K562 (cell line): ENCODE results near the gene RAD50. TPM values are rescaled to one million over a fixed set of nuclear protein-coding genes. Genes with fewer than 3 reads are reported as not detected.

Experiments
- BRCA1 ChIP-seq, 2 experiments: fragments of 450-650 bp in 1 of 2; sonication (generic) in 1 of 2; formaldehyde crosslinking in 1 of 2; IDR thresholded peaks; 2 replicates each; pipeline versions ENCODE4 v1.5.0 to v1.6.1; 2017 to 2020; ENCODE audit warnings: mild to moderate bottlenecking in 1 of 2, missing genetic modification reagents in 1 of 2
- CBFA2T2 ChIP-seq: fragments of 450-650 bp; conservative IDR thresholded peaks from 2 replicates; pipeline ENCODE4 v1.6.1; 2017; ENCODE audit warnings: mild to moderate bottlenecking
- CBX2 ChIP-seq: fragments of 200-600 bp; sonication (generic); IDR thresholded peaks from one replicate; pipeline ENCODE4 v1.6.1; 2012; ENCODE audit warnings: mild to moderate bottlenecking, low read length, inconsistent platforms; ENCODE audit not compliant: insufficient read depth, poor library complexity, severe bottlenecking
- FOXK2 ChIP-seq, 2 experiments: fragments of 450-650 bp; IDR thresholded peaks in 1 of 2; conservative IDR thresholded peaks in 1 of 2; 2 replicates each; pipeline ENCODE4 v1.6.1; 2016; ENCODE audit warnings: low read depth in 2 of 2, mild to moderate bottlenecking in 1 of 2
- HNRNPL ChIP-seq: fragments of 200-400 bp; formaldehyde crosslinking; IDR thresholded peaks from 2 replicates; pipeline ENCODE4 v1.6.1; 2017; ENCODE audit warnings: low read depth, mild to moderate bottlenecking, low read length
- HNRNPLL ChIP-seq: fragments of 200-400 bp; formaldehyde crosslinking; IDR thresholded peaks from 2 replicates; pipeline ENCODE4 v1.6.1; 2017; ENCODE audit warnings: low read length, low read depth, mild to moderate bottlenecking; ENCODE audit not compliant: poor library complexity, severe bottlenecking
- POLR2B ChIP-seq: fragments of 450-650 bp; IDR thresholded peaks from 2 replicates; pipeline ENCODE4 v1.6.1; 2018; ENCODE audit warnings: low read depth; ENCODE audit not compliant: partially characterized antibody
- RBM15 ChIP-seq: fragments of 200-400 bp; formaldehyde crosslinking; IDR thresholded peaks from 2 replicates; pipeline ENCODE4 v1.6.1; 2018; ENCODE audit warnings: mild to moderate bottlenecking, low read length, moderate library complexity; ENCODE audit not compliant: insufficient read depth
- SMARCA4 ChIP-seq: fragments of 450-650 bp; IDR thresholded peaks from 2 replicates; pipeline ENCODE4 v1.6.1; 2016
- TAF1 ChIP-seq: IDR thresholded peaks from 2 replicates; pipeline ENCODE4 v1.6.1; 2011; ENCODE audit warnings: mild to moderate bottlenecking, low read length, moderate library complexity; ENCODE audit not compliant: insufficient read depth, control insufficient read depth, severe bottlenecking; ENCODE audit errors: extremely low read depth
- YY1 ChIP-seq, 3 experiments: IDR thresholded peaks; 2 replicates each; pipeline ENCODE4 v1.6.1; 2011; ENCODE audit warnings: low read length in 2 of 3, mild to moderate bottlenecking in 2 of 3, moderate library complexity in 2 of 3, borderline replicate concordance in 1 of 3, control low read depth in 1 of 3, low read depth in 1 of 3; ENCODE audit not compliant: insufficient read depth in 3 of 3, insufficient replicate concordance in 2 of 3, control insufficient read depth in 1 of 3, insufficient read length in 1 of 3; ENCODE audit errors: extremely low read depth in 1 of 3
- ZNF311 ChIP-seq: fragments of 250-450 bp; sonication (Bioruptor Pico); IDR thresholded peaks from 2 replicates; pipeline ENCODE4 v1.4.0; 2020; ENCODE audit warnings: mild to moderate bottlenecking, moderate library complexity
- ZNF354B ChIP-seq: fragments of 250-450 bp; sonication (Bioruptor Pico); IDR thresholded peaks from 2 replicates; pipeline ENCODE4 v1.4.0; 2020
- ZNF561 ChIP-seq: fragments of 450-650 bp; formaldehyde crosslinking; conservative IDR thresholded peaks from 2 replicates; pipeline ENCODE4 v1.4.0; 2020; ENCODE audit warnings: mild to moderate bottlenecking, moderate library complexity
- ZNF695 ChIP-seq: fragments of 450-650 bp; formaldehyde crosslinking; IDR thresholded peaks from 2 replicates; pipeline ENCODE4 v1.4.0; 2020; ENCODE audit warnings: mild to moderate bottlenecking, moderate library complexity
- ZNF79 ChIP-seq: fragments of 250-450 bp; sonication (Bioruptor Pico); IDR thresholded peaks from 2 replicates; pipeline ENCODE4 v1.4.0; 2020; ENCODE audit warnings: low read depth, mild to moderate bottlenecking, moderate library complexity
- ZSCAN32 ChIP-seq: fragments of 450-650 bp; formaldehyde crosslinking; IDR thresholded peaks from 2 replicates; pipeline ENCODE4 v1.4.0; 2020; ENCODE audit warnings: mild to moderate bottlenecking, moderate library complexity
- polyA plus RNA-seq, 8 experiments: library from polyadenylated mRNA; depleted of rRNA in 4 of 8; stranded (reverse) in 5 of 8; unstranded in 3 of 8; fragments of >200 nt; fragmentation: Nextera tagmentation in 2 of 8; fragmentation: Illumina TruSeq in 1 of 8; extraction: Ambion mirVana in 2 of 8; extraction: Trizol in 1 of 8; gene quantifications; 2 replicates each; pipeline versions ENCODE4 v1.2.1 to v1.2.3, GENCODE V29; 2011 to 2014; ENCODE audit warnings: inconsistent platforms in 1 of 8, missing spikeins in 1 of 8
- total RNA-seq, 7 experiments: library from RNA; depleted of rRNA in 6 of 7; stranded (reverse); fragments of >200 nt in 6 of 7; fragmentation: Illumina TruSeq in 2 of 7; extraction: Trizol in 2 of 7; gene quantifications; 2 replicates each; pipeline versions ENCODE4 v1.2.1 to v1.2.3, GENCODE V29; 2011 to 2021; ENCODE audit warnings: low replicate concordance in 1 of 7
- TF ChIP-seq, protein P1 (sequence below): fragments of 450-650 bp; IDR thresholded peaks from 2 replicates; pipeline ENCODE4 v1.6.1; 2016
- TF ChIP-seq, protein P2 (sequence below): fragments of 450-650 bp; IDR thresholded peaks from 2 replicates; pipeline ENCODE4 v1.6.1; 2016; ENCODE audit warnings: borderline replicate concordance
- TF ChIP-seq, protein P3 (sequence below): fragments of 250-450 bp; sonication (Bioruptor Pico); IDR thresholded peaks from 2 replicates; pipeline ENCODE4 v1.5.0; 2020; ENCODE audit warnings: mild to moderate bottlenecking, borderline replicate concordance
- TF ChIP-seq, protein P4 (sequence below): fragments of 250-450 bp; sonication (Bioruptor Pico); IDR thresholded peaks from 2 replicates; pipeline ENCODE4 v1.8.0; 2021; ENCODE audit warnings: moderate library complexity, mild to moderate bottlenecking, inconsistent platforms

The RAD50 gene
- total and polyA plus RNA-seq, 9 of the 15 experiments (the other 6 are each of a cell fraction or from before 2014, with no cell fraction given), result 15.3 to 74.2 (median 44.1) TPM

DNA sequence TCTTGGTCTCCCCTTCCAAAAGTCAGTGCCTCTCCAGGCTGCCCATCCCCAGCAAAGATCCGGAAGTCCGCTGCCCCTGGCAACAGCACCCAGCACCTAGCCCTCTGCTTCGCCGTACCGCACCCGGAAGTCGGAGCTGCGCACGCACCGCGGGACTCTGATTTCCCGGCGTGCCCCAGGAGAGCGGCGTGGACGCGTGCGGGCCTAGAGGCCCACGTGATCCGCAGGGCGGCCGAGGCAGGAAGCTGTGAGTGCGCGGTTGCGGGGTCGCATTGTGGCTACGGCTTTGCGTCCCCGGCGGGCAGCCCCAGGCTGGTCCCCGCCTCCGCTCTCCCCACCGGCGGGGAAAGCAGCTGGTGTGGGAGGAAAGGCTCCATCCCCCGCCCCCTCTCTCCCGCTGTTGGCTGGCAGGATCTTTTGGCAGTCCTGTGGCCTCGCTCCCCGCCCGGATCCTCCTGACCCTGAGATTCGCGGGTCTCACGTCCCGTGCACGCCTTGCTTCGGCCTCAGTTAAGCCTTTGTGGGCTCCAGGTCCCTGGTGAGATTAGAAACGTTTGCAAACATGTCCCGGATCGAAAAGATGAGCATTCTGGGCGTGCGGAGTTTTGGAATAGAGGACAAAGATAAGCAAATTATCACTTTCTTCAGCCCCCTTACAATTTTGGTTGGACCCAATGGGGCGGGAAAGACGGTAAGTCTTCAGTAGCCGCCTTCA lies at the start of gene RAD50 (continued):
- TF ChIP-seq, protein P1, sequence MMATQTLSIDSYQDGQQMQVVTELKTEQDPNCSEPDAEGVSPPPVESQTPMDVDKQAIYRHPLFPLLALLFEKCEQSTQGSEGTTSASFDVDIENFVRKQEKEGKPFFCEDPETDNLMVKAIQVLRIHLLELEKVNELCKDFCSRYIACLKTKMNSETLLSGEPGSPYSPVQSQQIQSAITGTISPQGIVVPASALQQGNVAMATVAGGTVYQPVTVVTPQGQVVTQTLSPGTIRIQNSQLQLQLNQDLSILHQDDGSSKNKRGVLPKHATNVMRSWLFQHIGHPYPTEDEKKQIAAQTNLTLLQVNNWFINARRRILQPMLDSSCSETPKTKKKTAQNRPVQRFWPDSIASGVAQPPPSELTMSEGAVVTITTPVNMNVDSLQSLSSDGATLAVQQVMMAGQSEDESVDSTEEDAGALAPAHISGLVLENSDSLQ, result peak; percentile 30; the same call in 1 of the 2 replicates
- 0 out of 2 replicates have a peak, but pooled peaks have one; percentile 9 for TF ChIP-seq ZNF561 (CRISPR knock-in tag)
- TF ChIP-seq CBX2, result no peak
- TF ChIP-seq, protein P2, sequence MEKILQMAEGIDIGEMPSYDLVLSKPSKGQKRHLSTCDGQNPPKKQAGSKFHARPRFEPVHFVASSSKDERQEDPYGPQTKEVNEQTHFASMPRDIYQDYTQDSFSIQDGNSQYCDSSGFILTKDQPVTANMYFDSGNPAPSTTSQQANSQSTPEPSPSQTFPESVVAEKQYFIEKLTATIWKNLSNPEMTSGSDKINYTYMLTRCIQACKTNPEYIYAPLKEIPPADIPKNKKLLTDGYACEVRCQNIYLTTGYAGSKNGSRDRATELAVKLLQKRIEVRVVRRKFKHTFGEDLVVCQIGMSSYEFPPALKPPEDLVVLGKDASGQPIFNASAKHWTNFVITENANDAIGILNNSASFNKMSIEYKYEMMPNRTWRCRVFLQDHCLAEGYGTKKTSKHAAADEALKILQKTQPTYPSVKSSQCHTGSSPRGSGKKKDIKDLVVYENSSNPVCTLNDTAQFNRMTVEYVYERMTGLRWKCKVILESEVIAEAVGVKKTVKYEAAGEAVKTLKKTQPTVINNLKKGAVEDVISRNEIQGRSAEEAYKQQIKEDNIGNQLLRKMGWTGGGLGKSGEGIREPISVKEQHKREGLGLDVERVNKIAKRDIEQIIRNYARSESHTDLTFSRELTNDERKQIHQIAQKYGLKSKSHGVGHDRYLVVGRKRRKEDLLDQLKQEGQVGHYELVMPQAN, result peak; percentile 90; the same call in 1 of the 2 replicates
- peak; percentile 8 to 63 (median 52) for TF ChIP-seq YY1 (IDR thresholded peaks at IDR 0.05; ENCODE audit: borderline replicate concordance in 1 of 3, control insufficient read depth in 1 of 3, extremely low read depth in 1 of 3, insufficient read depth in 3 of 3, insufficient read length in 1 of 3, insufficient replicate concordance in 2 of 3, low read depth in 1 of 3, low read length in 2 of 3)
- peak; percentile 84 for TF ChIP-seq TAF1
- TF ChIP-seq ZNF79 (CRISPR knock-in tag), result no peak
- no peak for TF ChIP-seq RBM15
- TF ChIP-seq ZNF354B (CRISPR knock-in tag), result 0 out of 2 replicates have a peak, but pooled peaks have one; percentile 12
- TF ChIP-seq ZSCAN32 (CRISPR knock-in tag), result peak; percentile 49; the same call in 1 of the 2 replicates
- 0 out of 2 replicates have a peak, but pooled peaks have one; percentile 7 for TF ChIP-seq SMARCA4
- TF ChIP-seq ZNF311 (CRISPR knock-in tag), result peak; percentile 59; the same call in 1 of the 2 replicates
- peak; percentile 82 to 84 for TF ChIP-seq FOXK2 (conservative IDR thresholded peaks at IDR 0.05 in 1 of 2, IDR thresholded peaks at IDR 0.05 in 1 of 2; ENCODE audit: low read depth in 2 of 2)
- TF ChIP-seq CBFA2T2, result peak; percentile 75
- TF ChIP-seq HNRNPLL, result peak; percentile 83
- TF ChIP-seq HNRNPL, result peak; percentile 86; the same call in 1 of the 2 replicates
- TF ChIP-seq, protein P3, sequence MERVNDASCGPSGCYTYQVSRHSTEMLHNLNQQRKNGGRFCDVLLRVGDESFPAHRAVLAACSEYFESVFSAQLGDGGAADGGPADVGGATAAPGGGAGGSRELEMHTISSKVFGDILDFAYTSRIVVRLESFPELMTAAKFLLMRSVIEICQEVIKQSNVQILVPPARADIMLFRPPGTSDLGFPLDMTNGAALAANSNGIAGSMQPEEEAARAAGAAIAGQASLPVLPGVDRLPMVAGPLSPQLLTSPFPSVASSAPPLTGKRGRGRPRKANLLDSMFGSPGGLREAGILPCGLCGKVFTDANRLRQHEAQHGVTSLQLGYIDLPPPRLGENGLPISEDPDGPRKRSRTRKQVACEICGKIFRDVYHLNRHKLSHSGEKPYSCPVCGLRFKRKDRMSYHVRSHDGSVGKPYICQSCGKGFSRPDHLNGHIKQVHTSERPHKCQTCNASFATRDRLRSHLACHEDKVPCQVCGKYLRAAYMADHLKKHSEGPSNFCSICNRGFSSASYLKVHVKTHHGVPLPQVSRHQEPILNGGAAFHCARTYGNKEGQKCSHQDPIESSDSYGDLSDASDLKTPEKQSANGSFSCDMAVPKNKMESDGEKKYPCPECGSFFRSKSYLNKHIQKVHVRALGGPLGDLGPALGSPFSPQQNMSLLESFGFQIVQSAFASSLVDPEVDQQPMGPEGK (CRISPR knock-in tag), result no peak
- TF ChIP-seq ZNF695, result no peak
- peak; percentile 79 for TF ChIP-seq POLR2B
- TF ChIP-seq BRCA1 (IDR thresholded peaks at IDR 0.05), result no peak
- TF ChIP-seq BRCA1 (CRISPR knock-in tag; IDR thresholded peaks at IDR 0.05), result no peak
- TF ChIP-seq, protein P4, sequence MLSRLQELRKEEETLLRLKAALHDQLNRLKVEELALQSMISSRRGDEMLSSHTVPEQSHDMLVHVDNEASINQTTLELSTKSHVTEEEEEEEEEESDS (CRISPR knock-in tag), result no peak
